Natural killer cell treated with Interleukin-12 subunit alpha and Interleukin-12 subunit beta and Interleukin-15 and Interleukin-18, amount 100 ng/mL, for 72 hours (primary cell): ENCODE results near the gene SRPK2. TPM values are rescaled to one million over a fixed set of nuclear protein-coding genes. Genes with fewer than 3 reads are reported as not detected.

Experiments
- ATAC-seq, 2 donors: fragments of 150-1000 bp; cut with Tn5 transposase in 1 of 2; sonication (Bioruptor Pico), chemical (Tn5 transposase) in 1 of 2; 2 replicates each; pipeline ENCODE4 v1.10.0; 2021
- DNase-seq: peaks from one replicate; pipeline ENCODE4 v3.0.0; 2022; ENCODE audit warnings: low spot score
- H3K27ac Mint-ChIP-seq, 2 donors: 1 replicate in 1 of 2; 2 replicates in 1 of 2; pipeline ENCODE4 v1.8.0; 2022; ENCODE audit warnings: mixed read lengths in 2 of 2, mild to moderate bottlenecking in 1 of 2, moderate library complexity in 1 of 2
- H3K27me3 Mint-ChIP-seq, 2 donors: 1 replicate in 1 of 2; 2 replicates in 1 of 2; pipeline ENCODE4 v1.8.0; 2022; ENCODE audit warnings: mixed read lengths in 2 of 2
- H3K36me3 Mint-ChIP-seq: one replicate; pipeline ENCODE4 v1.8.0; 2022; ENCODE audit warnings: mixed read lengths
- H3K4me1 Mint-ChIP-seq, 2 donors: 1 replicate in 1 of 2; 2 replicates in 1 of 2; pipeline ENCODE4 v1.8.0; 2022; ENCODE audit warnings: low read depth in 2 of 2, mixed read lengths in 2 of 2, mild to moderate bottlenecking in 1 of 2
- H3K4me3 Mint-ChIP-seq: one replicate; pipeline ENCODE4 v1.8.0; 2022; ENCODE audit warnings: mixed read lengths
- H3K9me3 Mint-ChIP-seq: 2 replicates; pipeline ENCODE4 v1.8.0; 2022; ENCODE audit warnings: mixed read lengths
- total RNA-seq, 2 donors: library from RNA; stranded (reverse); gene quantifications; one replicate each; pipeline ENCODE4 v1.2.3, GENCODE V29; 2022

Gene SRPK2
- total RNA-seq, 2 donors from 2014 or later = 39.1 to 47.3 TPM

GRCh38 chr7:105218939-105219770, 169.6 kb downstream of the SRPK2 start:
- no peak overlapping the region for H3K4me3 Mint-ChIP-seq
- H3K4me1 Mint-ChIP-seq = peaks cover 45 to 53% of the 10 kb centered on the region in 2 donors
- DNase-seq (no peak), ATAC-seq (no peak)
- H3K9me3 Mint-ChIP-seq = no peaks in the 10 kb centered on the region
- H3K27me3 Mint-ChIP-seq = no peaks in the 10 kb centered on the region
- H3K27ac Mint-ChIP-seq = no peak overlapping the region
- no peaks in the 10 kb centered on the region for H3K36me3 Mint-ChIP-seq

- Mint-ChIP-seq H3K4me1 (peaks cover 48 to 57% of the 10 kb centered on the region in 2 donors), H3K27me3 (no peaks in the 10 kb centered on the region), H3K36me3 (no peaks in the 10 kb centered on the region), H3K4me3 (no peak overlapping the region), H3K9me3 (no peaks in the 10 kb centered on the region), H3K27ac (no peak overlapping the region)
- ATAC-seq = no peak
- no peak for DNase-seq
Observed at GRCh38 chr7:105218215-105218614, 170.5 kb downstream of the SRPK2 start.

GRCh38 chr7:105216786-105217185, 171.9 kb downstream of the SRPK2 start:
- H3K4me1 Mint-ChIP-seq = peaks cover 55 to 64% of the 10 kb centered on the region in 2 donors
- ATAC-seq = no peak
- H3K4me3 Mint-ChIP-seq = no peak overlapping the region
- H3K27ac Mint-ChIP-seq = no peak overlapping the region
- no peaks in the 10 kb centered on the region for H3K27me3 Mint-ChIP-seq
- no peaks in the 10 kb centered on the region for H3K9me3 Mint-ChIP-seq
- H3K36me3 Mint-ChIP-seq = no peaks in the 10 kb centered on the region
- no peak for DNase-seq

- H3K4me1 Mint-ChIP-seq = peaks cover 57 to 68% of the 10 kb centered on the region in 2 donors
- no peaks in the 10 kb centered on the region for H3K27me3 Mint-ChIP-seq
- ATAC-seq (no peak), DNase-seq (no peak)
- H3K9me3 Mint-ChIP-seq = no peaks in the 10 kb centered on the region
- H3K4me3 Mint-ChIP-seq = no peak overlapping the region
- H3K36me3 Mint-ChIP-seq = no peaks in the 10 kb centered on the region
- no peak overlapping the region for H3K27ac Mint-ChIP-seq
Observed at GRCh38 chr7:105215821-105216220, 172.9 kb downstream of the SRPK2 start.

GRCh38 chr7:105215182-105215581, 173.5 kb downstream of the SRPK2 start:
- DNase-seq (no peak), ATAC-seq (no peak)
- Mint-ChIP-seq H3K9me3 (no peaks in the 10 kb centered on the region), H3K27me3 (no peaks in the 10 kb centered on the region), H3K36me3 (no peaks in the 10 kb centered on the region), H3K4me3 (no peak overlapping the region), H3K4me1 (peaks cover 60 to 74% of the 10 kb centered on the region in 2 donors), H3K27ac (no peak overlapping the region)

GRCh38 chr7:105213611-105214010, 175.1 kb downstream of the SRPK2 start:
- H3K4me1 Mint-ChIP-seq = peaks cover 59 to 82% of the 10 kb centered on the region in 2 donors
- DNase-seq (no peak), ATAC-seq (no peak)
- H3K27me3 Mint-ChIP-seq = no peaks in the 10 kb centered on the region
- H3K9me3 Mint-ChIP-seq = no peaks in the 10 kb centered on the region
- H3K36me3 Mint-ChIP-seq = no peaks in the 10 kb centered on the region
- H3K4me3 Mint-ChIP-seq = no peak overlapping the region
- no peak overlapping the region for H3K27ac Mint-ChIP-seq

GRCh38 chr7:105212212-105212611, 176.5 kb downstream of the SRPK2 start:
- Mint-ChIP-seq H3K4me3 (no peak overlapping the region), H3K36me3 (no peaks in the 10 kb centered on the region), H3K27ac (no peak overlapping the region), H3K9me3 (no peaks in the 10 kb centered on the region), H3K27me3 (no peaks in the 10 kb centered on the region), H3K4me1 (peaks cover 66 to 84% of the 10 kb centered on the region in 2 donors)
- ATAC-seq = no peak
- DNase-seq = no peak

- DNase-seq (no peak), ATAC-seq (no peak)
- Mint-ChIP-seq H3K9me3 (no peaks in the 10 kb centered on the region), H3K27ac (peak overlapping the region; percentile 11 to 73), H3K36me3 (no peaks in the 10 kb centered on the region), H3K4me1 (peaks cover 72 to 82% of the 10 kb centered on the region in 2 donors), H3K27me3 (no peaks in the 10 kb centered on the region), H3K4me3 (peak overlapping the region; percentile 2)
Observed at GRCh38 chr7:105210721-105211205, 178.0 kb downstream of the SRPK2 start.

- no peaks in the 10 kb centered on the region for H3K9me3 Mint-ChIP-seq
- DNase-seq = no peak
Observed at GRCh38 chr7:105209870-105210269, 178.9 kb downstream of the SRPK2 start.

GRCh38 chr7:105209433-105209832, 179.3 kb downstream of the SRPK2 start:
- Mint-ChIP-seq H3K9me3 (no peaks in the 10 kb centered on the region), H3K27me3 (no peaks in the 10 kb centered on the region), H3K27ac (peak overlapping the region; percentile 34 to 69), H3K4me3 (peak overlapping the region; percentile 66), H3K36me3 (no peaks in the 10 kb centered on the region), H3K4me1 (peaks cover 72 to 79% of the 10 kb centered on the region in 2 donors)
- ATAC-seq = no peak
- DNase-seq = no peak

More at GRCh38 chr7:105209870-105210269, 178.9 kb downstream of the SRPK2 start:
- no peak for ATAC-seq
- H3K4me3 Mint-ChIP-seq = peak overlapping the region; percentile 66
- peaks cover 72 to 82% of the 10 kb centered on the region in 2 donors for H3K4me1 Mint-ChIP-seq
- no peaks in the 10 kb centered on the region for H3K27me3 Mint-ChIP-seq
- H3K27ac Mint-ChIP-seq = peak overlapping the region in 1 of 2 donors; percentile 69
- no peaks in the 10 kb centered on the region for H3K36me3 Mint-ChIP-seq

GRCh38 chr7:105206985-105207384, 181.7 kb downstream of the SRPK2 start:
- no peak overlapping the region for H3K4me3 Mint-ChIP-seq
- H3K27me3 Mint-ChIP-seq = no peaks in the 10 kb centered on the region
- peaks cover 56 to 60% of the 10 kb centered on the region in 2 donors for H3K4me1 Mint-ChIP-seq
- no peaks in the 10 kb centered on the region for H3K36me3 Mint-ChIP-seq
- H3K27ac Mint-ChIP-seq = no peak overlapping the region
- DNase-seq (no peak), ATAC-seq (no peak)
- H3K9me3 Mint-ChIP-seq = no peaks in the 10 kb centered on the region

GRCh38 chr7:105205592-105206237, 183.0 kb downstream of the SRPK2 start:
- H3K9me3 Mint-ChIP-seq = no peaks in the 10 kb centered on the region
- H3K4me3 Mint-ChIP-seq = peak overlapping the region; percentile 15

GRCh38 chr7:105204953-105205352, 183.8 kb downstream of the SRPK2 start:
- Mint-ChIP-seq H3K4me3 (no peak overlapping the region), H3K4me1 (peaks cover 37 to 43% of the 10 kb centered on the region in 2 donors), H3K27me3 (no peaks in the 10 kb centered on the region), H3K36me3 (no peaks in the 10 kb centered on the region), H3K9me3 (no peaks in the 10 kb centered on the region), H3K27ac (peak overlapping the region in 1 of 2 donors; percentile 15)
- no peak for DNase-seq
- no peak for ATAC-seq

More at GRCh38 chr7:105205592-105206237, 183.0 kb downstream of the SRPK2 start:
- DNase-seq (no peak), ATAC-seq (peak; percentile 20 to 51)
- peak overlapping the region; percentile 15 to 70 for H3K27ac Mint-ChIP-seq
- H3K36me3 Mint-ChIP-seq = no peaks in the 10 kb centered on the region
- H3K4me1 Mint-ChIP-seq = peaks cover 43 to 48% of the 10 kb centered on the region in 2 donors
- H3K27me3 Mint-ChIP-seq = no peaks in the 10 kb centered on the region

- H3K36me3 Mint-ChIP-seq = no peaks in the 10 kb centered on the region
- no peak overlapping the region for H3K27ac Mint-ChIP-seq
- ATAC-seq = no peak
- H3K27me3 Mint-ChIP-seq = no peaks in the 10 kb centered on the region
- no peak overlapping the region for H3K4me3 Mint-ChIP-seq
- peaks cover 35 to 41% of the 10 kb centered on the region in 2 donors for H3K4me1 Mint-ChIP-seq
- no peaks in the 10 kb centered on the region for H3K9me3 Mint-ChIP-seq
- no peak for DNase-seq
Observed at GRCh38 chr7:105204520-105204919, 184.2 kb downstream of the SRPK2 start.
